Fibroblast of skin of right biceps (primary cell): ENCODE measurements around the gene LGI1.
"Not testable (repeated sequence)": the region's sequence is repeated elsewhere in the genome, so short reads cannot be mapped to it uniquely, and the experiment has no call there.

Source experiments
- DNase-seq: peaks from one replicate; pipeline ENCODE4 v3.0.0-alpha.2; 2013

The LGI1 gene

DNA sequence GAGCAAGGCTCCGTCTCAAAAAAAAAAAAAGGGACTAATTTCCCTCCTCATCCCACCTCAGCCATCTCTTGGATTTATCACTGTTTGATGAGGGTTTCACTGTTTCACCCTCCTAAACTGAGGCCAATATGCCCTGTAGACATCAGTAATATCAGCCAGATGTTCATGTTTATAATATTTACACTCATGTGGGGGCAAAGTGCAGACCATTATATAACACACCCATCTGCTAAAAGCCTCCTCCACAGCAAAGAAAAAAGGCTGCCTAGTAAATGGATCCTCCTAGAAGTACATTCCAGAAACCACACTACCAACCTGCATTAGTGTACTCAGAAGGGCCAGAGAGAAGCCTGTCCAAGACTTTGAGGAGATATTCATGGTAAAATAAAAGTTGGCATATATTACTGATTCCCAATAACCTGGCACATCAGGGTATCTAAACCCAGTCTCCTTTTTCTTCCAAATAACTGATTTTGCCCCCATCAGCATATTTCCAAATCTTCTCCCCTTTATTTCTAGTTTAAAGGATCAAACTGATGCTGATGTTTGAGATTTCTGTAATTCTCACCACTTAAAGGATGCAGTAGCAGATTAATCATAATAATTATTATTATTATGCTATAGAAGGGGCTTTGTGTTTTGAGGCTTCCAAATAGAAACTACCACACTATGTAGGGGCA, 55.1 kb downstream of the LGI1 start:
- DNase-seq = no peak

DNA sequence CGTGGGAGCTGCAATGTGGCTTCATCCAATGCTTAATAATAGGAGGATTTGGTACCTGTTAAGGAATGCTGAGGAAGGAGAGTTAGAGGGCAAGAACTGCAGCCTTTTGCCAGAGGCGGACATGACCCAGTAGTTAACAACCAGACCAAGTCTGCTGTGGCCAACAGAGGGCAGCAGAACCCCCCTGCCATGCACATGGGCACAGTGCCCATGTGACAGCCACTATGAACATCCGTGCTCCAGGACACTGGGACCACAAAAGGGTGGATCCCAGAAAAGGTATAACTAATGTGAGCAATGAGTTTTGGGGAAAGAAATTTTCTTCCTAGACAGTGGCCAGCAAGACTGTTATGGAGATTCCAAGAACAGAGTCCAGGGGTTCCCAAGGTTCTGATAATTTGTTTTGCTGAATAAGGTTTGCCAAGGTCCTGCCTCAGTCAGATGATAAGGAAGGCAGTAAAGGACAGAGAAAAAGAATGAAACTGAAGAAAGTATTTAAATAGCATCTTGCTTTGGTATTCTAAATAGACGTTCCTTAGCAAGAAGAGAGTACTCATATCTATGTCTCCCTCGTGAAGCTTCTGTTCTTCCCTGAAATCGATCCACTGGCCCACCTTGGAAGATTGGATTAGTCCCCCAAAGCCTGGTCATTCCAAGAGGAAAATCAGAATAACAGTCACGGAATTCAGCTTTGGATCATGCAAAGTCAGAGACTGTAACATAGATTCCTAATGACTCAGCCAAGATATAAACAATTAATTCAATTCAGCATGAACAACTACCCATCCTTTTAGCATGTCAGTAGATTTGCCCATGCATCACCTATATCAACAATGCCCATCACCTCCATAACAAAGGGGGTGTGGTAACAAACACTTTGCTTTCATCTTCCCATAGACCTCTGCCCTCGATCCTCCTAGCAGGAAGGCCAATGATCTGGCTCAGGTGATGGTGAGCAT, 56.0 kb downstream of the LGI1 start:
- DNase-seq = peak; percentile 38

DNA sequence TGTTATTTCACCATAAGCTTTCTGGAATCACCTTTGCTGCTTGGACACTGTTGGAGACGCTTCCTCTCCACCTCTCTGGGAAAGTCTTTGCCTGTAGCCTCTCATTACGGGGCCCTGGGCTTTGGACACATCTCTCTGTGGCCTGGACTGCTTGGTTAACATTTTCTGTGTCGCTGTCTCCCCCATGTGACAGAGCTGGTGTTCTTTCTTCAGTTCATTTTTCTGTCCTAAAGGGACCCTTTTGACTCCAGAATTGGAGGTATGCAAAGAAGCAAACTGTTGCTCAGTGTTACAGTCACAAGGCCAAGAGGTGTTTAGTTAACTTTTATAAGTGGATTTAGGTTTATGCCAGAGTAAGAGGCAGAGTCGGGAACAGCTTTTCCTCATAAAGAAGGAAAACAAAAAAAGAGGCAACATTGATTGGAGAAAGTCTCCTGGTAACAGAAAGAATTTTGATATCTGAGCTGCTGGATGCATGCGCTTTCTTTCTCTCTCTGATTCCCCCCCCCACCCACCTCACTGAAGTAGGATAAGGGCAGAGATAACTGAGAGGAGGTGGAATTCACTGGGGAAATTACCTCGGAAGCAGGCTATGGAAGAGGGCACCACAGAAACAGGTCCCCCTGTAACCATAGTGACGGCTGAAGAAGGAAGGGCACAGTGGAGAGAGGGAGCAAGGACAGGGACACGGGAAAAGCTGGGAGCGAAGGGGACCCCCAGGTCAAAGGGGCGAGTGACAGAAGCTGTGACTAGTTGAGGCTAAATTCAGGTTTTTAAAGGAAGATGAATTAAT, 57.8 kb downstream of the LGI1 start:
- DNase-seq = peak; percentile 13

DNA sequence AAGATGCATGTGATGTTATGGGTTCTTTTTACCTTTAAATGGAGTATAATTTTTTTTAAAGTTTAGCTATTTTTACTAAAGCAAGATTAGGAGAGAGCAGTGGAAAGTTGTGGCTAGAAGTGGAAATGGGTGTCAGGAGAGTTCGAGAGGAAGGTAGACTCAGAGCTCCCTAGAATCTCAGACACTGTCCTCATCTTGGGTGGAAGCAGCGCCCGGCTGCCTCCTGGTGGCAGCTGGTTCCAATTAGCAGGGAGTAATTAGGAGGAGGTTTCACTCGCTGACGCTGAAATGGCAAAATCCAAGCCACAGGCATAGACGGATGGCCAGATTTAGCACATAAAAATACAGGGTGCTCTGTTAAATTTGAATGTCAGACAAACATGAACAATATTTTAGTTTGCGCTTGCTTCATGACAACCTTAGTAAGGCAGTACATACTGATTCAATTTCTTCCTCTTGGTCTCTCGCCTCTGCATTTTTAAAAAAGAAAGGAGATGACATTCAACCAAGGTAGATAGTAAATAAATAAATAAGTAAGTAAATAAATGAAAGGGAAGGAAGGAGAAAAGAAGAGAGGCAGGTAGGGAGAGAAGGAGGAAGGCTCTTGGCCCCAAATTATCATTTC, 58.5 kb downstream of the LGI1 start:
- DNase-seq = peak; percentile 75

DNA sequence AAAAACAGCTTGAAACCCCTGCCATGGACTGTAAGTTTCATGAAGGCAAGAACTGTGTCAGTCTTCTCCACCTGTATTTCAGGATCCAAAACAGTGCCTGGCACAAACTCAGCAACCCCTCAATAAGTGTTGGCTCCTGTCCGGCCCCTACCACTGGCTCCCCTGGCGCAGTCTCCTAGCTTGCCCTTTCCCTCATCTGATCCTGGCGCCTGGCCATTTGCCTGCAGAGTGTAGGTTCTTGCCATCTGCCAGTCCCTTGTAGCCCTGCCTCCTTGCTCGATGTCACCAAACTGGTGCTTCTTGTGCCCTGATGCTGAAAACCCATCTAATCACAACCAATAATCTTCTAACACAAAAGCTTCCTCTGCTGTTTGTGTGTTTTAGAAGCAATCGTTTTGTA, 60.4 kb downstream of the LGI1 start:
- no peak for DNase-seq

DNA sequence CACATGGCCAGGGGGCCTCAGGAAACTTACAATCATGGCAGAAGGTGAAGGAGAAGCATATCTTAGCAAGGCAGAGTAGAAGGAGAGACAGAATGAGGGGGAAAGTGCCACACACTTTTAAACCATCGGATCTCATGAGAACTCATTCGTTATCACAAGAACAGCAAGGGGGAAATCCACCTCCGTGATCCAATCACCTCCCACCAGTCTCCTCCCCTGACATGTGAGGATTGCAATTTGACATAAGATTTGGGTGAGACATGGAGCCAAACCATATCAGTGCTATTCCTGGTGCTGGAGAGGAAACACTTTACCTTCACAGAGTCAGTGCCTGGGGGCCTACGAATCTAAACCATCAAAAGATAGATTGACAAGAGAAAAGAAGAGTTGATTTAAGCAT, 61.8 kb downstream of the LGI1 start:
- DNase-seq = no peak

DNA sequence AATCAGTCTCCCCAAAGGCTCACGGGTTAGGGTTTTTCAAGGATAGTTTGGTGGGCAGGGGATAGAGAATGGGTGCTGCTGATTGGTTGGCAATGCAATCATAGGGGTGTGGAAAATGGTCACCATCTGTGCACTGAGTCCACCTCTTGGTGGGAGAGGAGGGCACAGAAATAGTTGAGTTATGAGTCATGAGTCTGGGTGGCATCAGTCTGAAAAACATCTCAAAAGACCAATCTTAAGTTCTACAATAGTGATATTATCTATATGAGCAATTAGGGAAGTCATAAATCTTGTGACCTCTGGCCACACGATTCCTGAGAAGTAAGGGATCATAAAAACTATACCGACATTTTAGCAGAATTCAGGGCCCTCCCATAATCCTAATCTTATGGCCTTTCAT, 62.7 kb downstream of the LGI1 start:
- DNase-seq = peak; percentile 8

DNA sequence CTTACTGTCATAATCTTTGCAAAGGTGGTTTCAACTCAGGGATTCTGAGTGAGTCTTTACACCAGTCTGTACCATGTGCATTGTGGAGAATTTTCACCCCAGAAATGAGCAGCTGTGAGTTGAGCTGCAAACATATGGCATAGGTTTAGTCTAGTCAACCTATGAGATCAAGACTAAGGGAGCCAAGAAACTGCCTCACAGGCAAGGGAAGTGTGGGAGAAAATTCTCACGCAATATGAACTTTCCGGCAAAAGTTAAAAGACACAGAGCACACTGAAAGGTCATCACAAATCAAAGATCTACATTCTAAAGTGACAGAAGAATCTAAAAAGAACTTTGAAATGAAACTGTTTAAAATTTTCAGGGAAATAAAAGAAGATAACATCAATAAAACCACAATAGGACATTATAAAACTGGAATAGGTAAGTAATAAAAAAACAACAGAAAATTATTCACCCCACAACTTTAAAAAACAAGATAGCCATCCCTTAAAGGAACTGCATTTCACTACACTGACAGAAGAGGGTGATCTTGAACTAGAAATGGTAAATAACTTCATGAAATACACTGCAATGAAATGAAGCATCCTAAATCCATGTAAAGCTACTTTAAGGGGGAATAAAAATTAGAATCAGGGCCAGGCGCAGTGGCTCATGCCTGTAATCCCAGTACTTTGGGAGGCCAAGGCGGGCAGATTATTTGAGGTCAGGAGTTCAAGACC, 63.5 kb downstream of the LGI1 start:
- DNase-seq = peak; percentile 30

DNA sequence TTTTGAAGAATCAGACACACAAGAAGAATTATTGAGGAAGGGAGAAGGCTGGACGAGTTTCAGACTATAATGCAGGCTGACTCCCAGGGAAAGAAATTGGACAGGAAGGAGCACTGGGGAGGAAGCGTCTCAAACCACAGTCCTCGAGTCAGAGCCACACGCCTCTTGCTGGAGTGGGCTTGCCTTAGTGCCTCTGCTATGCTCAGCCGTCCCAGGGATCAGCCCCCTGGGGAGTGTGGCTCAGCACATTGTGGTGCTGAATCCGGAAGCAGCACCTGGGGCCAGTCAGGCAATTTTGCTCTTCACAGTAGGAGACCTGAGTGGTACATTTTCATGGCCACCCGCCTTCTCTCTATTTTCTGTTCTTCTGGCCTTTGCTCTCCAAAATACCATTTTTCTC, 68.6 kb downstream of the LGI1 start:
- peak; percentile 19 for DNase-seq

DNA sequence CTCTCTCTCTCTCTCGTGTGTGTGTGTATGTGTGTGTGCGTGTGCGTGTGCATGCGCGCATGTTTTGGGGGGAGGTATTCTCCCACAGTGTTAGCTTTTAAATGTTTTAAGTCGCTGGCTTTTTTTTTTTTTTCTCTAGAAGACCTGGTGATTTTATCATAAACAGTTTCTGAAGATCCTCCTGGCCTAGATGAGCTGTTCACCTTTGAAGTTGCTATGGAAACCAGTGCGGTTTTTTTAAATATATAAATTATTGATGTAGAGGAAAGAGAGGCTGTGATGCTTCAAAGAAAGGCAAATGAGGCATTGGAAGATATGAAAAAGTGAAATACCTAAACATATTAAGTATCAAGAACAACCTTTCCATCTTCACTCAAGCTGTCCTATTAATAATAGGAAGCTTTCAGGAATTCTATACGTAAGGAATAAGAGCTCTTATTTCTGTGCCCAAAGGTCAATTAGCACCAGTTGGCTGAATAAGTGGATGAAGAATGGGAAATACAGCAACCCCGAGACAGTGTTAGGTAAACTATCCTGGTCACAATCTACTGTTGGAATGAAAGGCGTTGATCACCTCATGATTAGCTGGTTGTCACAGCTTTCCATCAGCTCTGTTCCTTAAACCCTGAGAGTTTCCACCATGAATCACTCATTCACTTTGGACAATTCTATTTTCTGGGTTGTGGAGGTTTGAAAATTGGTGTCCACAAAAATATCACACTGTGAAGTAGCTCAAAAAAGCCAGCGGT, 69.5 kb downstream of the LGI1 start:
- DNase-seq = no peak

DNA sequence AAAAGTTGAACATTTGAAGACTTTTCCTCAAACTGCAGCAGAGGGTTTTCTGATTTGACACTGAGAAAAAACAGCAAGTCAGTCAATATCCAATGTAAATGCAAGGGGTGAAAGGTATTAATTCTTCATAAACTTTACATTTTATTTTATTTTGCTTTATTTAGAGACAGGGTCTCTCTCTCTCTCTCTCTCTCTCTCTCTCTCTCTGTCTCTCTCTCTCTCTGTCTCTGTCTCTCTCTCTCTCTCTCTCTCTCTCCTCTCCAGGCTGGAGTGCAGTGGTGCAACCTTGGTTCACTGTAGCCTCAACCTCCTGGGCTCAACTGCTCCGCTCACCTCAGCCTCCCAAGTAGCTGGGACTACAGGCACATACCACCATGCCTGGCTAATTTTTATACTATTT, 73.3 kb downstream of the LGI1 start:
- DNase-seq = not testable (repeated sequence)

DNA sequence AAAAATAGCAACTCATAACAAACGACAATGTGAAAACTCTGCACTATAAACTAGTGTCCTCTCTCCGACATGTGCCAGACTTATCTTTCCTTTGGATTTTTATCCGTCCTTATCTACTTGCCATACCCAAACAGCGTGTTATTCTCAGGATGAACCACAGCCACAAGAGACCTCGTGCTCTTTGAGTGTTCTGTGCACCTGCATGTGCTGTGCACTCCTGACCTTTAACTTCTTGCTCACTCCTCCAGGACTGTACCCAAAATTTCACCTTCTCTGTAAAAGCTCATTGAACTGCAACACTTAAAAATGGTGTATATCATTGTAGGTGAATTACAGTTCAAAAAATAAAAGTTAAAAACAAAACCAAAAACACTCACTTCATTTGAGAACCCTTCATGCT, 78.0 kb downstream of the LGI1 start:
- DNase-seq = no peak

DNA sequence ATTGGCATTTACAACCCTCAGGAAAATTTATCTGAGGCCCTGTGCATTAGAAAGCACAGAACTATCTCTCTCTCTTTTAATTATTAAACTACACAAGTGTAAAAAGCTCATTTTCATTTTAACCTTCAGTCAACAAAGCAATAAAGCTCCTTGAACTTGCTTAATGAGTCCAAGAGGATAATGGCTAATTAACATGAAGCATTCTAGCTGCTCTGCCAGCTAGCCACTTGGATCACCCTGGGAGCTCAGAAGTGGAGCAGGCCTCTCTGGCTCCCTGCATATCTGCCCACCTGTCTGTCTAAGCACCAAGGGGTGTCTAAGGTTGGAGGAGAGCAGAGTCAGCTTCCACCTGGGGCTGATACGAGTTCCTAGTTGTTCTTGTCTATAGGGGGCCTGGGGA, 80.1 kb downstream of the LGI1 start:
- no peak for DNase-seq

DNA sequence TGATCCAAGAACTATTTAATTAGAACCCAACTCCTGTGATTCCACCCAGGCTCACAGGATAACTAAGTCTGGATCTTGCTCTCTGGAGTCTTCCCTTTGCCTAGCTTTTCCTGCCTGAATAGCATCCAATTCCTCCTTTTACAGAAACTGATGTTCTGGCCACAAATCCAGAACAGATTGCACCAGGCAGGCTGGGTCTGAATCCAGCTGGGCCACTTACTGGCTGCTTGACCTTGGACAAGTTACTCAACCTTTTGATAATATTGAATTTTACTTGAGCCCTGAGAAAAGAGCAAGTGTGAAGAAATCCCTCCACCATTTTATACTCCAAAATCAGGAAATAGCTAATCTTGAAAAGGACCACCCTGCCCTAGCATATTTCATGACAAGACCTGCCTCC, 80.5 kb downstream of the LGI1 start:
- no peak for DNase-seq

DNA sequence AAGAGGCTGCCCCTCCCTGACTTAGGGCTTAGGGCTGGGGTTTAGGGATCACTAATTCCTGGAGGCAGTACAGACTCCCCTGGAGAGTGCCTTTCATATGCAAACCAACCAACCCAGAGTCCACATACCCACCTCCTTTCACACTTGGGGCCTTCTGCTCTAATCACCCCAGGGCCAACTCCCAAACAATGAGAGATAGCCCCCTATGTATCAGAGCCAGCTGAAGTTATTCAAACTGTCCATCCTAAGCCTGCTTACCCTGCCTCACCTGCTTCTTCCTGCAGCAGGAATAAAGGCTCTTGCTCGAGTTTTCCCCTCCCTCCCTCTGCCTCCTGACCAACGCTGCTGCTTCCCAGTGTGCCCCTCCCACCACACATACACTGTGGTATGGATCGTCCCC, 84.2 kb downstream of the LGI1 start:
- DNase-seq = no peak

DNA sequence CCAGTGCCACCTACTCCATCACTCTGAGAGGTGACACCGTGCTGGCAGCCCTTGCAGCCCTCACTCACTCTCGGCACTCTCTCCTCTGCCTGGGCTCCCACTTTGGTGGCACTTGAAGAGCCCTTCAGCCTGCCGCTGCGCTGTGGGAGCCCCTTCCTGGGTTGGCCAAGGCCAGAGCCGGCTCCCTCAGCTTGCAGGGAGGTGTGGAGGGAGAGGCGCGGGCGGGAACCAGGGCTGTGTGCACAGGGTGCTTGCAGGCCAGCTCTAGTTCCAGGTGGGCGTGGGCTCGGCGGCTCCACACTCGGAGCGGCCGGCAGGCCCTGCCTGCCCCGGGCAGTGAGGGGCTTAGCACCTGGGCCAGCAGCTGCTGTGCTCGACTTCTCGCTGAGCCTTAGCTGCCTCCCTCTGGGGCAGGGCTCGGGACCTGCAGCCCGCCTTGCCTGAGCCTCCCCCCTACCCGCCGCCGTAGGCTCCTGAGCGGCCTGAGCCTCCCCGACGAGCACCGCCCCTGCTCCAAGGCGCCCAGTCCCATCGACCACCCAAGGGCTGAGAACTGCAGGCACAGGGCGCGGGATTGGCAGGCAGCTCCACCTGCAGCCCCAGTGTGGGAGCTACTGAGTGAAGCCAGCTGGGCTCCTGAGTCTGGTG, 87.4 kb downstream of the LGI1 start:
- DNase-seq = no peak
